RWPE1 (cell line): ENCODE data around the gene DDX23.

ENCODE experiments used
- CTCF ChIA-PET: fragments of 350-600 bp; sonication (Branson Sonifier 250); formaldehyde crosslinking; extraction: SDS; loops from one replicate; lab custom pipeline; 2021; lab: Yijun Ruan, JAX
- POLR2A ChIA-PET: fragments of 400-600 bp; formaldehyde crosslinking; extraction: SDS; loops from one replicate; lab custom pipeline; 2020; ENCODE audit warnings: antibody characterized with exemption; ENCODE audit not compliant: low non-redundant PET; lab: Yijun Ruan, JAX
- DNase-seq: peaks from one replicate; pipeline ENCODE4 v3.0.0; 2012; ENCODE audit warnings: low spot score
- H3K27ac ChIP-seq: fragments of 450-650 bp; 2 replicates; pipeline ENCODE4 v1.5.1; 2017
- CTCF ChIP-seq: fragments of 450-650 bp; conservative IDR thresholded peaks from 2 replicates; pipeline ENCODE4 v1.5.1; 2017; ENCODE audit warnings: low read depth, mild to moderate bottlenecking

DDX23 gene

GRCh38 chr12:48827513-48828096 lies 24.4 kb downstream of the DDX23 start:
- no peak for TF ChIP-seq CTCF
- peak overlapping the region; percentile 33 for H3K27ac ChIP-seq
- DNase-seq = no peak
- CTCF ChIA-PET = interaction anchor here (0.5 to 2.7 kb wide), 4 partner anchors 13 to 131 kb away, joined by 3 to 24 read pairs (median 7); no protein-coding TSS in a partner anchor
- POLR2A ChIA-PET = interaction anchor here (0.5 to 0.8 kb wide), 2 partner anchors 12 to 15 kb away, joined by 4 to 6 read pairs; no protein-coding TSS in a partner anchor

GRCh38 chr12:48827026-48827425 lies 24.9 kb downstream of the DDX23 start:
- ChIA-PET POLR2A (interaction anchor here (0.8 kb wide), 1 partner anchor 11 kb away, joined by 4 read pairs; no protein-coding TSS in a partner anchor), CTCF (interaction anchor here (0.5 to 2.7 kb wide), 4 partner anchors 12 to 131 kb away, joined by 3 to 24 read pairs (median 7); no protein-coding TSS in a partner anchor)
- TF ChIP-seq CTCF = no peak
- DNase-seq = no peak
- H3K27ac ChIP-seq = peak overlapping the region; percentile 33

GRCh38 chr12:48826209-48826855 lies 25.6 kb downstream of the DDX23 start:
- CTCF ChIA-PET = interaction anchor here (0.7 to 2.7 kb wide), 2 partner anchors 11 to 284 kb away, joined by 4 to 24 read pairs; no protein-coding TSS in a partner anchor
- peak; percentile 66 for DNase-seq
- POLR2A ChIA-PET = interaction anchor here (1.0 kb wide), 1 partner anchor 13 kb away, joined by 3 read pairs; no protein-coding TSS in a partner anchor
- TF ChIP-seq CTCF = no peak
- H3K27ac ChIP-seq = peak overlapping the region; percentile 33

GRCh38 chr12:48824905-48825304 lies 27.1 kb downstream of the DDX23 start:
- POLR2A ChIA-PET = no interaction called here
- TF ChIP-seq CTCF = no peak
- H3K27ac ChIP-seq = no peak overlapping the region
- DNase-seq = no peak
- CTCF ChIA-PET = no interaction called here

- ChIA-PET POLR2A (no interaction called here), CTCF (interaction anchor here (1.6 kb wide), 1 partner anchor 9 kb away, joined by 14 read pairs; no protein-coding TSS in a partner anchor)
- no peak overlapping the region for H3K27ac ChIP-seq
- no peak for TF ChIP-seq CTCF
- peak; percentile 83 for DNase-seq
Observed at GRCh38 chr12:48824112-48824511, 27.9 kb downstream of the DDX23 start.

- no peak for TF ChIP-seq CTCF
- H3K27ac ChIP-seq = no peak overlapping the region
- DNase-seq = no peak
- POLR2A ChIA-PET = no interaction called here
- CTCF ChIA-PET = interaction anchor here (0.6 to 1.6 kb wide), 2 partner anchors 9 to 1750 kb away, joined by 3 to 14 read pairs; no protein-coding TSS in a partner anchor
Observed at GRCh38 chr12:48823281-48823680, 28.7 kb downstream of the DDX23 start.
